SH-SY5Y (cell line): Measurements from ENCODE around the gene MARCHF2.

ENCODE experiments used
- GATA2 ChIP-seq: IDR thresholded peaks from 2 replicates; pipeline ENCODE4 v1.6.1; 2011; ENCODE audit warnings: mild to moderate bottlenecking, low read depth, low read length
- GATA3 ChIP-seq: IDR thresholded peaks from 2 replicates; pipeline ENCODE4 v1.6.1; 2011; ENCODE audit warnings: low read depth, mild to moderate bottlenecking, low read length, moderate library complexity

MARCHF2 gene

GRCh38 chr19:8459095-8459494, 46.0 kb downstream of the MARCHF2 start:
- TF ChIP-seq GATA3 = no peak
- TF ChIP-seq GATA2 = no peak

- TF ChIP-seq GATA2 = no peak
- no peak for TF ChIP-seq GATA3
These were observed 46.6 kb downstream of the MARCHF2 start for GRCh38 chr19:8459520-8460270.

GRCh38 chr19:8460516-8461298, 47.6 kb downstream of the MARCHF2 start:
- TF ChIP-seq GATA3 (no peak), GATA2 (no peak)

- TF ChIP-seq GATA2 (no peak), GATA3 (no peak)
These were observed 48.3 kb downstream of the MARCHF2 start for GRCh38 chr19:8461376-8461775.

GRCh38 chr19:8461891-8462290, 48.8 kb downstream of the MARCHF2 start:
- TF ChIP-seq GATA2 (no peak), GATA3 (no peak)

GRCh38 chr19:8462571-8462970, 49.5 kb downstream of the MARCHF2 start:
- TF ChIP-seq GATA3 (no peak), GATA2 (no peak)

GRCh38 chr19:8463365-8463764, 50.3 kb downstream of the MARCHF2 start:
- TF ChIP-seq GATA3 (no peak), GATA2 (no peak)

- TF ChIP-seq GATA3 = no peak
- TF ChIP-seq GATA2 = no peak
These were observed 52.9 kb downstream of the MARCHF2 start for GRCh38 chr19:8466018-8466417.

- no peak for TF ChIP-seq GATA3
- no peak for TF ChIP-seq GATA2
These were observed 55.0 kb downstream of the MARCHF2 start for GRCh38 chr19:8468124-8468523.

GRCh38 chr19:8468761-8469373, 55.8 kb downstream of the MARCHF2 start:
- TF ChIP-seq GATA3 = no peak
- TF ChIP-seq GATA2 = peak; percentile 62

GRCh38 chr19:8469613-8470368, 56.7 kb downstream of the MARCHF2 start:
- TF ChIP-seq GATA2 (peak; percentile 27; the same call in 1 of the 2 replicates), GATA3 (no peak)

GRCh38 chr19:8473648-8474476, 60.8 kb downstream of the MARCHF2 start:
- TF ChIP-seq GATA2 = no peak
- no peak for TF ChIP-seq GATA3

GRCh38 chr19:8475005-8475404, 61.9 kb downstream of the MARCHF2 start:
- no peak for TF ChIP-seq GATA3
- TF ChIP-seq GATA2 = no peak

- no peak for TF ChIP-seq GATA3
These were observed 63.4 kb downstream of the MARCHF2 start for GRCh38 chr19:8476524-8476923.
